Right lobe of liver (tissue), 6 donors: ENCODE results near the gene CAPZB. TPM values are rescaled to one million over a fixed set of nuclear protein-coding genes. Genes with fewer than 3 reads are reported as not detected.

ENCODE experiments used
- ATAC-seq, 4 donors: fragments of 200-7000 bp; cut with Tn5 transposase; one replicate each; pipeline ENCODE4 v1.9.1; 2020; ENCODE audit warnings: mild to moderate bottlenecking in 4 of 4, moderate library complexity in 4 of 4
- DNase-seq, 3 donors: peaks; one replicate each; pipeline ENCODE4 v3.0.0-alpha.2; 2020
- H3K27ac ChIP-seq, 3 donors: fragments of 200-600 bp; one replicate each; pipeline ENCODE4 v1.8.0; 2022
- H3K27me3 ChIP-seq, 2 donors: fragments of 200-600 bp; one replicate each; pipeline ENCODE4 v1.8.0; 2022
- H3K36me3 ChIP-seq, 4 donors: fragments of 200-600 bp; sonication (generic) in 1 of 4; one replicate each; pipeline versions ENCODE4 v1.5.1 to v1.8.0; 2017 to 2022; ENCODE audit warnings: control low read depth in 1 of 4
- H3K4me1 ChIP-seq, 4 donors: fragments of 200-600 bp; sonication (generic) in 1 of 4; one replicate each; pipeline versions ENCODE4 v1.5.1 to v1.8.0; 2017 to 2022; ENCODE audit warnings: control low read depth in 1 of 4
- H3K4me3 ChIP-seq, 3 donors: fragments of 200-600 bp; one replicate each; pipeline ENCODE4 v1.8.0; 2022
- H3K9me3 ChIP-seq, 4 donors: fragments of 200-600 bp; sonication (generic) in 1 of 4; one replicate each; pipeline versions ENCODE4 v1.5.1 to v1.8.0; 2017 to 2022; ENCODE audit warnings: control low read depth in 1 of 4
- POLR2A ChIP-seq: fragments of 450-650 bp; IDR thresholded peaks from one replicate; pipeline ENCODE4 v1.6.1; 2017; ENCODE audit warnings: antibody characterized with exemption, mild to moderate bottlenecking
- WGBS: methylation state at CpG from one replicate; pipeline ENCODE4 v1.1.6; 2018; ENCODE audit warnings: low coverage, low lambda C conversion rate; ENCODE audit not compliant: insufficient coverage; ENCODE audit errors: missing lambda C conversion rate; 5-methylcytosine and 5-hydroxymethylcytosine counted together
- intact Hi-C, 2 donors: fragments of 100-400 bp; cut with DNase I; formaldehyde crosslinking; loops; one replicate each; pipeline versions ENCODE4 v1.11.2 to v1.14.1; 2022
- total RNA-seq, 6 experiments: library from RNA; depleted of rRNA in 2 of 6; stranded (reverse); fragments of >200 nt in 2 of 6; fragmentation: NEBNext Ultra II Directional in 3 of 6; extraction: Animal tissue kit (Norgen Biotek cat#: 25700) in 3 of 6; gene quantifications; one replicate each; pipeline versions ENCODE4 v1.1.0 to v1.2.4, GENCODE V29; 2016 to 2023
- TF ChIP-seq, protein P1 (sequence below), 4 donors: fragments of 200-600 bp in 3 of 4; fragments of 450-650 bp in 1 of 4; IDR thresholded peaks; one replicate each; pipeline versions ENCODE4 v1.5.1 to v1.8.0; 2016 to 2022; ENCODE audit warnings: antibody characterized with exemption in 4 of 4, mild to moderate bottlenecking in 2 of 4
- donor health status: DM: no; HTN: yes; CAD: no.
- donor health status: DM: no; HTN: no; CAD: no.
- donor health status: DM: no; HTN: no; CAD: no.
- donor health status: DM: no; HTN: yes; CAD: no.
- donor health status: DM: no; HTN: yes; CAD: no.

CAPZB gene
- total RNA-seq, 6 experiments from 2014 or later = 53.5 to 117 (median 88.0) TPM

DNA sequence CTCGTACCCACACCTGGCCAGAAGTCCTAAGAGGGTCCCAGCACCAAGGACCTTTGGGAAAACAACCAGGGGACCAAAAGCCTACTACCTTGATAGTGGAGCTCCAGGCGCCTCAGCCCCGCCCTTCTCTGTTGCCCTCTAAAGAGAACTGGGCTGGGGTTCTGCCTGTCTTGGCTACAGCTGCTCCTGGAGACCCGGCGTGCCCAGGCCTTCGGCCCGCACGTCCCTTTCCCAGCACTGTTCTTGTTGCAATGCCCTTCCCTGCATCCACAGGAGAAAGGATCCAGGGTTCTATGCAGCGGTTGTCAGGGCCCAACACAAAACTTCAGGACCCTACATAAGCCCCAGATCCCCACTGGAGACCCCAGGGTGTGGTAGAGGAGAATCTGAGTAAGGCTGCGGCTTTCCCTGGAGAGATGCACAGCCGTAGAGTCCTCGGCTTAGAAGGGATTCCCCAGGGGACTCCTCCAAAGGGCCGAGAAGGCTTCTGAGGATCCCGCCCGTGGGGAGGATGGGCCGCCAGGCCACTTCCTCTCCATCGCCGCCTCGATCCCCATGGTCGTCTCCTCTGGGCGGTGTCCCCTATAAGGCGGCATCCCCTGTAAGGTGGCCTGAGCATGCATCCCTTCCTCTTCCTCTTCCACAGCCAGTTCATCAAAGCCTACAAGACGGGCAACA is 161.2 kb downstream of the CAPZB start:
- Histone ChIP-seq H3K4me1 (no peaks in the 10 kb centered on the region), H3K27ac (no peak overlapping the region), H3K36me3 (peaks cover 0 to 38% (median 3%) of the 10 kb centered on the region in 4 donors), H3K9me3 (no peaks in the 10 kb centered on the region), H3K4me3 (no peak overlapping the region), H3K27me3 (no peaks in the 10 kb centered on the region)
- no peak for DNase-seq
- intact Hi-C loops = no loop called here
- no peak for ATAC-seq
- WGBS = 30% methylated on average over 2 of the region's 23 CpGs
- TF ChIP-seq, protein P1, sequence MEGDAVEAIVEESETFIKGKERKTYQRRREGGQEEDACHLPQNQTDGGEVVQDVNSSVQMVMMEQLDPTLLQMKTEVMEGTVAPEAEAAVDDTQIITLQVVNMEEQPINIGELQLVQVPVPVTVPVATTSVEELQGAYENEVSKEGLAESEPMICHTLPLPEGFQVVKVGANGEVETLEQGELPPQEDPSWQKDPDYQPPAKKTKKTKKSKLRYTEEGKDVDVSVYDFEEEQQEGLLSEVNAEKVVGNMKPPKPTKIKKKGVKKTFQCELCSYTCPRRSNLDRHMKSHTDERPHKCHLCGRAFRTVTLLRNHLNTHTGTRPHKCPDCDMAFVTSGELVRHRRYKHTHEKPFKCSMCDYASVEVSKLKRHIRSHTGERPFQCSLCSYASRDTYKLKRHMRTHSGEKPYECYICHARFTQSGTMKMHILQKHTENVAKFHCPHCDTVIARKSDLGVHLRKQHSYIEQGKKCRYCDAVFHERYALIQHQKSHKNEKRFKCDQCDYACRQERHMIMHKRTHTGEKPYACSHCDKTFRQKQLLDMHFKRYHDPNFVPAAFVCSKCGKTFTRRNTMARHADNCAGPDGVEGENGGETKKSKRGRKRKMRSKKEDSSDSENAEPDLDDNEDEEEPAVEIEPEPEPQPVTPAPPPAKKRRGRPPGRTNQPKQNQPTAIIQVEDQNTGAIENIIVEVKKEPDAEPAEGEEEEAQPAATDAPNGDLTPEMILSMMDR (IDR thresholded peaks at IDR 0.05) = no peak

DNA sequence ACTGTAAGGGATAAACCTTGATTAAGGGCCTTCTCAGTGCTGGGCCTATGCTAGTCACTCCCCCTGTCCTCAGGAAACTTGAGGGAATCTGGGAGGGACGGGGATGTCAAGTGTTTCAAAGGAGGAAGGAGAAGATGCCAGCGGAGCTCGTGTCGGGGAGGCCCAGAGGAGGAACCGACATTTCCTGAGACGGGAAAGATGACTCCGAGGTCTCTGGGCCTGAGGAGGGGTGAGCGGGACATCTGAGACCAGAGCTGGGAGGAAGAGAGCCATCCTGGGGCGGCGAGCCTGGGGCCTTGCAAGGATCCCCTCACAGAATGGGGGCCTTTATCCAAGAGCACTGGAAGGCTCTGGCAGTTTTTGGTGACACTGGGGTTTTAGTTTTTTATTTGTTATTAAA is 162.9 kb downstream of the CAPZB start:
- Histone ChIP-seq H3K27me3 (no peaks in the 10 kb centered on the region), H3K4me3 (no peak overlapping the region), H3K9me3 (no peaks in the 10 kb centered on the region), H3K4me1 (no peaks in the 10 kb centered on the region), H3K36me3 (peaks cover 0 to 29% (median 3%) of the 10 kb centered on the region in 4 donors), H3K27ac (no peak overlapping the region)
- ATAC-seq = peak in 2 of 4 donors; percentile 12 to 44
- 69% methylated on average over 10 of the region's 10 CpGs for WGBS
- TF ChIP-seq, protein P1 (IDR thresholded peaks at IDR 0.05) = no peak
- TF ChIP-seq POLR2A = no peak
- intact Hi-C loops = no loop called here
- DNase-seq = peak in 1 of 3 donors; percentile 44

DNA sequence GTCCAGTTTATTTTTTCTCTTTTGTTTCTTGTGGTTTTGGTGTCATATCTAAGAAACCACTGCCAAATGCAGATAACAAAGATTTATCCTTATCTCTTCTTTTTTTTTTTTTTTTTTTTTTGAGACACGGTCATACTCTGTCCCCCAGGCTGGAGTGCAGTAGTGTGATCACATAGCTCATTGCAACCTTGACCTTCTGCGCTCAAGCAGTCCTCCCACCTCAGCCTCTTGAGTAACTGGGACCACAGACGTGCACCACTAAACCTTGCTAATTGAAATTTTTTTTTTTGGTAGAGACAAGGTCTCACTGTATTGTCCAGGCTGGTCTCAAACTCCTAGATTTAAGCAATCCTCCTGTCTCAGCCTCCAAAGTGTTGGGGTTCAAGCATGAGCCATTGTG is 164.3 kb downstream of the CAPZB start:
- TF ChIP-seq, protein P1 (IDR thresholded peaks at IDR 0.05) = no peak
- TF ChIP-seq POLR2A = no peak
- 89% methylated on average over 3 of the region's 3 CpGs for WGBS
- Histone ChIP-seq H3K36me3 (peaks cover 0 to 24% (median 3%) of the 10 kb centered on the region in 4 donors), H3K4me1 (no peaks in the 10 kb centered on the region), H3K9me3 (no peaks in the 10 kb centered on the region), H3K27ac (no peak overlapping the region), H3K27me3 (no peaks in the 10 kb centered on the region), H3K4me3 (no peak overlapping the region)
- ATAC-seq (no peak), DNase-seq (no peak)
- intact Hi-C loops = no loop called here

DNA sequence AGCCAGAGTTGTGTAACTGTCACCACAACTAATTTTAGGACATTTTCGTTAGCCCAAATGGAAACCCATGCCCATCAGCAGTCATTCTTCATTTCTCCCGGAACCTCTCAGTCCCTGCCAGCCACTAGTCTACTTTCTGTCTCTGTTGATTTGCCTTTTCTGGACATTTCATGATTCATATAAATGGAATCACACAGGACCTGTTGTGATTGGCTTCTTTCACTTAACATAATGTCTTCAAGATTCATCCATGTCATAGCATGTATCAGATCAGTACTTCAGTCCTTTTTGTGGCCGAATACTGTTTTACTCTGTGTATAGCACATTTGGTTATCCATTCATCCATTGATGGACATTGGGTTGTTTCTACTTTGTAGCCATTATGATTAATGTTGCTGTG is 166.1 kb downstream of the CAPZB start:
- DNase-seq (no peak), ATAC-seq (no peak)
- H3K4me3 ChIP-seq = no peak overlapping the region
- TF ChIP-seq POLR2A = no peak
- TF ChIP-seq, protein P1 (IDR thresholded peaks at IDR 0.05) = no peak
- no peaks in the 10 kb centered on the region for H3K4me1 ChIP-seq
- intact Hi-C loops = no loop called here
- no peaks in the 10 kb centered on the region for H3K27me3 ChIP-seq
- no peak overlapping the region for H3K27ac ChIP-seq
- 81% methylated on average over 2 of the region's 3 CpGs for WGBS
- no peaks in the 10 kb centered on the region for H3K9me3 ChIP-seq
- H3K36me3 ChIP-seq = peaks cover 0 to 11% (median 2%) of the 10 kb centered on the region in 4 donors
